H9 (cell line): Measurements from ENCODE around the gene ITSN2. TPM values are rescaled to one million over a fixed set of nuclear protein-coding genes. Genes with fewer than 3 reads are reported as not detected.

ENCODE experiments used
- DNase-seq: peaks from one replicate; pipeline ENCODE4 v3.0.0-alpha.2; 2017
- H2AFZ ChIP-seq: one replicate; pipeline ENCODE4 v1.6.1; 2013; ENCODE audit warnings: mild to moderate bottlenecking, low read length, control low read depth, moderate library complexity
- H2AK5ac ChIP-seq: 2 replicates; pipeline ENCODE4 v1.6.1; 2013; ENCODE audit warnings: low read length, control low read depth, mixed read lengths; ENCODE audit not compliant: insufficient read length
- H2BK120ac ChIP-seq: one replicate; pipeline ENCODE4 v1.6.1; 2013; ENCODE audit warnings: low read depth, mild to moderate bottlenecking, low read length, control low read depth, inconsistent platforms; ENCODE audit not compliant: poor library complexity, severe bottlenecking
- H2BK12ac ChIP-seq: 2 replicates; pipeline ENCODE4 v1.6.1; 2013; ENCODE audit warnings: low read length, control low read depth, mixed read lengths, low read depth; ENCODE audit not compliant: insufficient read length
- H2BK15ac ChIP-seq: 2 replicates; pipeline ENCODE4 v1.6.1; 2013; ENCODE audit warnings: low read depth, low read length, control low read depth
- H2BK20ac ChIP-seq: one replicate; pipeline ENCODE4 v1.6.1; 2013; ENCODE audit warnings: low read depth, mild to moderate bottlenecking, low read length, control low read depth, inconsistent platforms; ENCODE audit not compliant: poor library complexity, severe bottlenecking
- H2BK5ac ChIP-seq: 2 replicates; pipeline ENCODE4 v1.6.1; 2013; ENCODE audit warnings: low read length, control low read depth, mixed read lengths; ENCODE audit not compliant: insufficient read length
- H3K14ac ChIP-seq: 2 replicates; pipeline ENCODE4 v1.6.1; 2013; ENCODE audit warnings: low read length, control low read depth; ENCODE audit not compliant: insufficient read depth
- H3K18ac ChIP-seq: 2 replicates; pipeline ENCODE4 v1.6.1; 2013; ENCODE audit warnings: low read depth, mild to moderate bottlenecking, mixed read lengths, low read length, control low read depth; ENCODE audit not compliant: insufficient read length
- H3K23ac ChIP-seq: 2 replicates; pipeline ENCODE4 v1.6.1; 2013; ENCODE audit warnings: low read length, control low read depth, mixed read lengths, low read depth; ENCODE audit not compliant: insufficient read length
- H3K23me2 ChIP-seq: 2 replicates; pipeline ENCODE4 v1.6.1; 2013; ENCODE audit warnings: low read depth, mild to moderate bottlenecking, mixed read lengths, low read length, control low read depth; ENCODE audit not compliant: insufficient read length, poor library complexity, severe bottlenecking
- H3K27ac ChIP-seq: 2 replicates; pipeline ENCODE4 v1.5.1; 2013; ENCODE audit warnings: low read length, control low read depth, mixed read lengths, low read depth; ENCODE audit not compliant: insufficient read length
- H3K27me3 ChIP-seq: 2 replicates; pipeline ENCODE4 v1.6.1; 2013; ENCODE audit warnings: low read length, control low read depth, inconsistent platforms; ENCODE audit not compliant: insufficient read depth
- H3K4ac ChIP-seq: 2 replicates; pipeline ENCODE4 v1.6.1; 2013; ENCODE audit warnings: low read depth, mild to moderate bottlenecking, control low read depth, inconsistent platforms, low read length, moderate library complexity
- H3K4me1 ChIP-seq: 2 replicates; pipeline ENCODE4 v1.6.1; 2013; ENCODE audit warnings: low read length, control low read depth, inconsistent platforms; ENCODE audit not compliant: insufficient read depth
- H3K4me2 ChIP-seq: 2 replicates; pipeline ENCODE4 v1.6.1; 2013; ENCODE audit warnings: low read length, control low read depth, mixed read lengths; ENCODE audit not compliant: insufficient read length, insufficient read depth
- H3K56ac ChIP-seq: 2 replicates; pipeline ENCODE4 v1.6.1; 2013; ENCODE audit warnings: low read depth, mild to moderate bottlenecking, mixed read lengths, low read length, control low read depth; ENCODE audit not compliant: insufficient read length
- H3K79me1 ChIP-seq: 2 replicates; pipeline ENCODE4 v1.6.1; 2013; ENCODE audit warnings: low read depth, mild to moderate bottlenecking, moderate library complexity, low read length, control low read depth, inconsistent platforms; ENCODE audit not compliant: insufficient read depth, poor library complexity, severe bottlenecking
- H3K79me2 ChIP-seq: 2 replicates; pipeline ENCODE4 v1.6.1; 2013; ENCODE audit warnings: low read length, control low read depth, inconsistent platforms; ENCODE audit not compliant: insufficient read depth
- H3K9ac ChIP-seq: 2 replicates; pipeline ENCODE4 v1.6.1; 2013; ENCODE audit warnings: low read length, control low read depth, mixed read lengths; ENCODE audit not compliant: insufficient read length; ENCODE audit errors: extremely low read depth
- H3K9me3 ChIP-seq: one replicate; pipeline ENCODE4 v1.6.1; 2013; ENCODE audit warnings: low read depth, low read length, inconsistent platforms; ENCODE audit not compliant: control insufficient read depth
- H3T11ph ChIP-seq: one replicate; pipeline ENCODE4 v1.6.1; 2013; ENCODE audit warnings: mild to moderate bottlenecking, low read length, control low read depth, inconsistent platforms
- H4K20me1 ChIP-seq: one replicate; pipeline ENCODE4 v1.6.1; 2013; ENCODE audit not compliant: control insufficient read depth, insufficient read length, insufficient read depth
- H4K5ac ChIP-seq: 2 replicates; pipeline ENCODE4 v1.6.1; 2013; ENCODE audit warnings: low read depth, mild to moderate bottlenecking, mixed read lengths, low read length, control low read depth; ENCODE audit not compliant: insufficient read length
- H4K8ac ChIP-seq: replicated peaks from 2 replicates; pipeline ENCODE4 v1.6.1; 2013; ENCODE audit warnings: low read length, control low read depth, mixed read lengths, low read depth; ENCODE audit not compliant: insufficient read length
- H4K91ac ChIP-seq: 2 replicates; pipeline ENCODE4 v1.6.1; 2013; ENCODE audit warnings: low read depth, mild to moderate bottlenecking, moderate library complexity, mixed read lengths, low read length, control low read depth; ENCODE audit not compliant: insufficient read length
- H3K27ac Mint-ChIP-seq, 3 experiments: 2 replicates in 2 of 3; 3 replicates in 1 of 3; pipeline ENCODE4 v1.8.0; 2020 to 2021; ENCODE audit warnings: mixed read lengths in 3 of 3, mild to moderate bottlenecking in 1 of 3, moderate library complexity in 1 of 3
- H3K27me3 Mint-ChIP-seq: 2 replicates; pipeline ENCODE4 v1.8.0; 2021; ENCODE audit warnings: low read depth, mild to moderate bottlenecking, moderate library complexity, mixed read lengths
- H3K36me3 Mint-ChIP-seq, 3 experiments: 2 replicates in 2 of 3; 3 replicates in 1 of 3; pipeline ENCODE4 v1.8.0; 2020 to 2021; ENCODE audit warnings: low read depth in 3 of 3, mixed read lengths in 3 of 3; ENCODE audit not compliant: insufficient read depth in 1 of 3
- H3K4me1 Mint-ChIP-seq, 2 experiments: 2 replicates each; pipeline ENCODE4 v1.8.0; 2020; ENCODE audit warnings: mixed read lengths in 2 of 2
- H3K4me3 Mint-ChIP-seq, 2 experiments: 2 replicates in 1 of 2; 3 replicates in 1 of 2; pipeline ENCODE4 v1.8.0; 2020 to 2021; ENCODE audit warnings: mild to moderate bottlenecking in 2 of 2, mixed read lengths in 2 of 2, moderate library complexity in 1 of 2
- H3K9me3 Mint-ChIP-seq, 2 experiments: 2 replicates in 1 of 2; 3 replicates in 1 of 2; pipeline ENCODE4 v1.8.0; 2020; ENCODE audit warnings: mild to moderate bottlenecking in 2 of 2, mixed read lengths in 2 of 2, moderate library complexity in 1 of 2
- WGBS: extraction: QIAGEN DNeasy Blood & Tissue Kit; methylation state at CpG from one replicate; pipeline ENCODE4 v1.1.7; 2013; ENCODE audit warnings: missing lambda C conversion rate, low lambda C conversion rate, mixed read lengths; ENCODE audit not compliant: insufficient read length; ENCODE audit errors: extremely low coverage; 5-methylcytosine and 5-hydroxymethylcytosine counted together
- total RNA-seq: library from RNA; stranded (reverse); gene quantifications from 2 replicates; pipeline ENCODE4 v1.2.1, GENCODE V29; 2021
- TF ChIP-seq, protein P1 (sequence below): fragments of 200-600 bp; sonication (generic); conservative IDR thresholded peaks from 3 replicates; pipeline ENCODE4 v1.8.0; 2021; ENCODE audit warnings: antibody characterized with exemption, mild to moderate bottlenecking

The ITSN2 gene
- total RNA-seq, 1 experiment from 2014 or later: 17.0 TPM

DNA sequence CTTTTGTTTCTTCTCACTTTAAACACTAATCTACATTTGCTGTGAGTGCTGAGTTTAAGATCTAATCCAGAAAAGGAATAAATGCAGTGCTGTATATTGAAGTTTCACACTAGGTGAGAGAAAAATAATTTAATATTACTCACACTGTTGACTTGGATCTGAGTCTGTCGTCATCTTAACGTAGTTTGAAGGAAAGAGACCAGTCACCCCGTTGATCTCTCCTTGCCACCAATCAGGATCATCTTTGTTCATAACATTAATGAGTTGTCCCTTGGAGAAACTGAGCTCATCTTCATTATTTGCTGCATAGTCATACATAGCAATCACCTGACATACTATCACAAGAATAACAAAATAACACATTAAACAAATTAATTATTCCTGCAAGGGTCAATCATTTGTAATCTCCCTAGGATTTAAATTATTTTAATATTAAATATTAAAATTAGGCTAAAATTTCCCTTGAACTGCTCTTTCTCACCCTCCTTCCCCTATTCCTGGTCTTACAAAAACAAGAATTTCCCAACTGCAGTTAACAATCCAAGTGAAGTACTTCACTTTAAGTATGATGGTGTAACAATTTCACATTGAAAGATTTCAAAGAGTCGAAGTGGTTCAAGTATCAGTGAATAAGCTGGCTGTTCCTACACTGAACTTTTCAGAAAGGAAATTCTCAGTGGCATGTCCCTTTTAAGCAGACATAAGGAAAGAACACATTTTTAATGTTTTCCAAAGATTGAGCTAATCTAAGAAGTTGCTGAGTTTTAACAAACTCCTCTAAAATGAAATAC, 114.2 kb downstream of the ITSN2 start:
- no CpG with 5 or more reads among the region's 4 CpGs for WGBS
- Histone ChIP-seq H2BK12ac (no peak overlapping the region), H4K8ac (no peak overlapping the region), H3K4me2 (no peak overlapping the region), H3K79me2 (no peaks in the 10 kb centered on the region), H3K56ac (no peak overlapping the region), H4K20me1 (no peaks in the 10 kb centered on the region), H2AK5ac (no peak overlapping the region), H3K79me1 (no peaks in the 10 kb centered on the region), H3K23me2 (no peaks in the 10 kb centered on the region), H3K9me3 (no peaks in the 10 kb centered on the region), H3K27ac (no peak overlapping the region), H4K91ac (no peak overlapping the region), H2BK15ac (no peak overlapping the region), H3K4ac (no peak overlapping the region), H2BK120ac (no peak overlapping the region), H3K14ac (no peak overlapping the region), H2BK20ac (no peak overlapping the region), H3T11ph (no peak overlapping the region), H3K18ac (no peak overlapping the region), H3K9ac (no peak overlapping the region), H2AFZ (no peak overlapping the region), H2BK5ac (no peak overlapping the region), H3K23ac (no peak overlapping the region), H3K27me3 (no peaks in the 10 kb centered on the region), H4K5ac (no peak overlapping the region), H3K4me1 (no peaks in the 10 kb centered on the region)
- H3K4me3 Mint-ChIP-seq: no peak overlapping the region
- H3K27me3 Mint-ChIP-seq: no peaks in the 10 kb centered on the region
- TF ChIP-seq, protein P1, sequence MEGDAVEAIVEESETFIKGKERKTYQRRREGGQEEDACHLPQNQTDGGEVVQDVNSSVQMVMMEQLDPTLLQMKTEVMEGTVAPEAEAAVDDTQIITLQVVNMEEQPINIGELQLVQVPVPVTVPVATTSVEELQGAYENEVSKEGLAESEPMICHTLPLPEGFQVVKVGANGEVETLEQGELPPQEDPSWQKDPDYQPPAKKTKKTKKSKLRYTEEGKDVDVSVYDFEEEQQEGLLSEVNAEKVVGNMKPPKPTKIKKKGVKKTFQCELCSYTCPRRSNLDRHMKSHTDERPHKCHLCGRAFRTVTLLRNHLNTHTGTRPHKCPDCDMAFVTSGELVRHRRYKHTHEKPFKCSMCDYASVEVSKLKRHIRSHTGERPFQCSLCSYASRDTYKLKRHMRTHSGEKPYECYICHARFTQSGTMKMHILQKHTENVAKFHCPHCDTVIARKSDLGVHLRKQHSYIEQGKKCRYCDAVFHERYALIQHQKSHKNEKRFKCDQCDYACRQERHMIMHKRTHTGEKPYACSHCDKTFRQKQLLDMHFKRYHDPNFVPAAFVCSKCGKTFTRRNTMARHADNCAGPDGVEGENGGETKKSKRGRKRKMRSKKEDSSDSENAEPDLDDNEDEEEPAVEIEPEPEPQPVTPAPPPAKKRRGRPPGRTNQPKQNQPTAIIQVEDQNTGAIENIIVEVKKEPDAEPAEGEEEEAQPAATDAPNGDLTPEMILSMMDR: no peak
- no peaks in the 10 kb centered on the region for H3K9me3 Mint-ChIP-seq
- no peak for DNase-seq
- peaks cover 2 to 3% of the 10 kb centered on the region in 2 experiments for H3K4me1 Mint-ChIP-seq
- H3K27ac Mint-ChIP-seq: no peak overlapping the region
- H3K36me3 Mint-ChIP-seq: peaks cover 0 to 7% (median 0%) of the 10 kb centered on the region in 3 experiments; a peak in 3 of 7 replicates
